ENCODE measurements around the gene CYP4F3. TPM values are rescaled to one million over a fixed set of nuclear protein-coding genes. Genes with fewer than 3 reads are reported as not detected.
A peak's percentile ranks its signal among the peaks of the same experiment; 100 is the strongest.

The CYP4F3 gene
- total and polyA plus RNA-seq, 9 donors, result 0.04 to 0.44 (median 0.15) TPM

GRCh38 chr19:15629003-15629880 is 11.5 kb upstream of the CYP4F3 start:
- H3K9me3 ChIP-seq (replicated peaks; ENCODE audit: control insufficient read depth, low read depth, low read length), result no peaks in the 10 kb centered on the region
- DNase-seq, result peak; percentile 54
- H3K4me3 ChIP-seq (ENCODE audit: low read length), result no peak overlapping the region
- 32% methylated on average over 22 of the region's 25 CpGs for WGBS (ENCODE audit: insufficient coverage)
- H3K27ac ChIP-seq (ENCODE audit: low read length), result no peak overlapping the region
- H3K4me1 ChIP-seq (ENCODE audit: control insufficient read depth, insufficient read depth, low read length), result no peaks in the 10 kb centered on the region
- H3K27me3 ChIP-seq (ENCODE audit: control insufficient read depth, insufficient read depth, low read length), result no peaks in the 10 kb centered on the region
- H3K36me3 ChIP-seq (ENCODE audit: control insufficient read depth, insufficient read depth, low read length), result no peaks in the 10 kb centered on the region

- no peaks in the 10 kb centered on the region for H3K9me3 ChIP-seq (replicated peaks; ENCODE audit: control insufficient read depth, low read depth, low read length)
- no peak overlapping the region for H3K4me3 ChIP-seq (ENCODE audit: low read length)
- H3K27me3 ChIP-seq (ENCODE audit: control insufficient read depth, insufficient read depth, low read length), result no peaks in the 10 kb centered on the region
- no peak overlapping the region for H3K27ac ChIP-seq (ENCODE audit: low read length)
- DNase-seq, result no peak
- no peaks in the 10 kb centered on the region for H3K4me1 ChIP-seq (ENCODE audit: control insufficient read depth, insufficient read depth, low read length)
- WGBS (ENCODE audit: insufficient coverage), result no CpG with 5 or more reads among the region's 9 CpGs
- no peaks in the 10 kb centered on the region for H3K36me3 ChIP-seq (ENCODE audit: control insufficient read depth, insufficient read depth, low read length)
Measured at GRCh38 chr19:15631817-15632216, 8.9 kb upstream of the CYP4F3 start.

DNA sequence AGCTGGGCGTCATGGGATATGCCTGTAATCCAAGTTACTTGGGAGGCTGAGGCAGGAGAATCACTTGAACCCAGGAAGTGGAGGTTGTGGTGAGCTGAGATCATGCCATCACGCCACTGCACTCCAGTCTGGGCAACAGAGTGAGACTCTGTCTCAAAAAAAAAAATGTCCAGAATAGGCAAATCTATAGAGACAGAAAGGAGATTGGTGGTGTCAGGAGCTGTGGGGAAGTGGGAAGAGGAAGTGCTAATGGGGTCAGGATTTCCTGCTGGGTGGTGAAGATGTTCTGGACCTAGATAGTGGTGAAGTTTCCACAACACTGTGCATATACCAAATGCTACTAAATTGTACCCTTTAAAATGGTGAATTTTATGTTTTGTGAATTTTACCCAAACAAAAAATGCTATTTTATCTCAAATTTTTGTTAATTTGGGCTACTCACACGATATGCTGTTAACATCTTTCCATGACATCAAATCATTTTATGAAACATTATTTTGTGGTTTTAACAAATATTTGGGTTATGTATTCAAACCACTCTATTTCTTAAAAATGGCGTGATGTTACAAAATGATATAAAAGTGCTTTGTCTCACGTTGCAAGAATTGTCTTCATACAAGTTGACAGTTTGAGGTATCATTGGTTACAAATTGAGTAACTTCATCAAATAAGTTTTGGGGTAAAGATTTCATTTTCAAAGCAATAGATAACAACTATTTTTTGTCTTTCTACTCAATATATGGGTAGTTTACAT is 7.4 kb upstream of the CYP4F3 start:
- H3K4me1 ChIP-seq (ENCODE audit: control insufficient read depth, insufficient read depth, low read length), result no peaks in the 10 kb centered on the region
- no peak overlapping the region for H3K4me3 ChIP-seq (ENCODE audit: low read length)
- H3K36me3 ChIP-seq (ENCODE audit: control insufficient read depth, insufficient read depth, low read length), result no peaks in the 10 kb centered on the region
- DNase-seq, result peak; percentile 41
- H3K9me3 ChIP-seq (replicated peaks; ENCODE audit: control insufficient read depth, low read depth, low read length), result no peaks in the 10 kb centered on the region
- 25% methylated on average over 2 of the region's 5 CpGs for WGBS (ENCODE audit: insufficient coverage)
- no peak overlapping the region for H3K27ac ChIP-seq (ENCODE audit: low read length)
- H3K27me3 ChIP-seq (ENCODE audit: control insufficient read depth, insufficient read depth, low read length), result no peaks in the 10 kb centered on the region

GRCh38 chr19:15634105-15634504 is 6.6 kb upstream of the CYP4F3 start:
- Histone ChIP-seq H3K4me1 (ENCODE audit: control insufficient read depth, insufficient read depth, low read length) (no peaks in the 10 kb centered on the region), H3K9me3 (replicated peaks; ENCODE audit: control insufficient read depth, low read depth, low read length) (no peaks in the 10 kb centered on the region), H3K27me3 (ENCODE audit: control insufficient read depth, insufficient read depth, low read length) (no peaks in the 10 kb centered on the region), H3K36me3 (ENCODE audit: control insufficient read depth, insufficient read depth, low read length) (no peaks in the 10 kb centered on the region), H3K27ac (ENCODE audit: low read length) (no peak overlapping the region), H3K4me3 (ENCODE audit: low read length) (no peak overlapping the region)
- no CpG with 5 or more reads among the region's 3 CpGs for WGBS (ENCODE audit: insufficient coverage)
- DNase-seq, result no peak

DNA sequence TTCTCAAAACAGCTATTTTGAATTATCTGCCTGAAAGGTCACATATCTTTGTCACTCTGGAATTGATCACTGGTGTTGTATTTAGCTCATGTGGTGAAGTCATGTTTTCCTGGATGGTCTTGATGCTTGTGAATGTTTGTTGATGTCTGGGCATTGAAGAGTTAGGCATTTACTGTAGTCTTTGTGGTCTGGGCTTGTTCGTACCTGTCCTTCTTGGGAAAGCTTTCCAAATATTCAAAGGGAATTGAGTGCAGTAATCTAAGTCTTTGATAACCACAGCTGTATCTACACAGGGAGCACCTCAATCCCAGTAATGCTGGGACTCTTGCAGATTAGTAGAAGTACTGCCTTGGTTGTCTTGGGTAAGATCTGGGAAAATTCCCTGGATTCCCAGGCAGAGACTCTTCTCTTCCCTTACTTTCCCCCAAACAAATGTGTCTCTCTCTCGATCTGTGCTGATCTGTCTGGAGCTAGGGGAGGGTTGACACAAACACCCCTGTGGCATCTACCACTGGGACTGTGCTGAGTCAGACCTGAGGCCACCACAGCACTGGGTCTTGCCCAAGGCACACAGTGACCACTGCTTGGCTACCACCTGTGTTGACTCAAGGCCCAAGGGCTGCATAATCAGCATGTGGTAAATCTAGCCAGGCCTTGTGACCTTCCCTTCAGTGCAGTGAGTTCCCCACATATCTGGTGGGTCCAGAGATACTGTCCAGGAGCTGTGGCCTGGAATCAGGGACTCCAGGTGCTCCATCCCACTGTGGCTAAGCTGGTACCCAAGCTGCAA is 5.5 kb upstream of the CYP4F3 start:
- Histone ChIP-seq H3K27me3 (ENCODE audit: control insufficient read depth, insufficient read depth, low read length) (no peaks in the 10 kb centered on the region), H3K4me1 (ENCODE audit: control insufficient read depth, insufficient read depth, low read length) (no peaks in the 10 kb centered on the region), H3K27ac (ENCODE audit: low read length) (no peak overlapping the region), H3K36me3 (ENCODE audit: control insufficient read depth, insufficient read depth, low read length) (no peaks in the 10 kb centered on the region), H3K4me3 (ENCODE audit: low read length) (no peak overlapping the region), H3K9me3 (replicated peaks; ENCODE audit: control insufficient read depth, low read depth, low read length) (no peaks in the 10 kb centered on the region)
- no peak for DNase-seq
- no CpG with 5 or more reads among the region's 2 CpGs for WGBS (ENCODE audit: insufficient coverage)

- no peaks in the 10 kb centered on the region for H3K36me3 ChIP-seq (ENCODE audit: control insufficient read depth, insufficient read depth, low read length)
- no peaks in the 10 kb centered on the region for H3K9me3 ChIP-seq (replicated peaks; ENCODE audit: control insufficient read depth, low read depth, low read length)
- H3K27ac ChIP-seq (ENCODE audit: low read length), result no peak overlapping the region
- DNase-seq, result no peak
- H3K4me1 ChIP-seq (ENCODE audit: control insufficient read depth, insufficient read depth, low read length), result no peaks in the 10 kb centered on the region
- no peak overlapping the region for H3K4me3 ChIP-seq (ENCODE audit: low read length)
- no peaks in the 10 kb centered on the region for H3K27me3 ChIP-seq (ENCODE audit: control insufficient read depth, insufficient read depth, low read length)
- whole genome bisulfite sequencing (ENCODE audit: insufficient coverage), result 80% methylated on average over 2 of the region's 2 CpGs
Measured at GRCh38 chr19:15636026-15636425, 4.7 kb upstream of the CYP4F3 start.

DNA sequence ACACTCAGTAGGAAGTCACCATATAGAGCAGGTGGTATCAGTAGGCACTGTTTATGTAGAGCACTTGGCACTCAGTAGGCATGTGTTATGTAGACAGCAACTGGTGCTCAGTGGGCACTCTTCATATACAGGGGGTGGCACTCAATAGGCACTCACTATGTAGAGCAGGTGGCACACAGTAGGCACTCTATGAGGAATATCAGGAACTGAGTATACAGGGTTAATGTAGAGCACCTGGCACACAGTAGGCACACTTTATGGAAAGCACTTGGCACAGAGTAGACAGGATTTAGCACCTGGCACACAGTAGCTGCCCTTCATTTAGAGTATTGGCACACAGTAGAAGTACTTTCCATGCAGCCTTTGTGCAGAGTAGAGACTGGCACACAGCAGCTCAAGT is 1.1 kb upstream of the CYP4F3 start:
- Histone ChIP-seq H3K36me3 (ENCODE audit: control insufficient read depth, insufficient read depth, low read length) (no peaks in the 10 kb centered on the region), H3K4me1 (ENCODE audit: control insufficient read depth, insufficient read depth, low read length) (no peaks in the 10 kb centered on the region), H3K4me3 (ENCODE audit: low read length) (no peak overlapping the region), H3K9me3 (replicated peaks; ENCODE audit: control insufficient read depth, low read depth, low read length) (no peaks in the 10 kb centered on the region), H3K27me3 (ENCODE audit: control insufficient read depth, insufficient read depth, low read length) (no peaks in the 10 kb centered on the region), H3K27ac (ENCODE audit: low read length) (no peak overlapping the region)
- no peak for DNase-seq

DNA sequence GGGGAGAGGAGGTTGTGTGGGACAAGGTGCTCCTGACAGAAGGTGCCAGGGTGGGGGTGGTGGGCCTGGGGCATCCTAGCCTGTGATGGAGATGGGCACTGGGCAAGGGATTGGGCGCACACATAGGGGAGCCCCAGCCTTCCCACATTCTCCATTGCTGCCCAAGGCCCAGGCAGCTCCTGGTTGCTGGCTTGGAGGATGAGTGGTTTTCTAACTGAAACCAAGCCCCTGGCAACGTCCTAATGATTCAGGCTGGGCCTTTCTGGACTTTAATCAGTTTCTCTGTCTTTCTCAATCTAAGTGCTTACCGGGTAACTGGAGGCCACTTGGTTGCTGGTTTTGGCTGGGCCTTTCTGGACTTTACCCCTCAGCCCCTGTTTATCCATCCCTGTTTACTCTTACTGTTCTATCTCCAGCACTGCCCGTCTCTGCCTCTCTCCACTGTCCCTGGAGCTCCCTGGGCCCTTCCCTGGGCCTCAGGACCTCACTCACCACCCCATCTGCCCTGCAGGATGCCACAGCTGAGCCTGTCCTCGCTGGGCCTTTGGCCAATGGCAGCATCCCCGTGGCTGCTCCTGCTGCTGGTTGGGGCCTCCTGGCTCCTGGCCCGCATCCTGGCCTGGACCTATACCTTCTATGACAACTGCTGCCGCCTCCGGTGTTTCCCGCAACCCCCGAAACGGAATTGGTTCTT is 354 bp downstream of the CYP4F3 start:
- Histone ChIP-seq H3K4me3 (ENCODE audit: low read length) (no peak overlapping the region), H3K27ac (ENCODE audit: low read length) (no peak overlapping the region), H3K4me1 (ENCODE audit: control insufficient read depth, insufficient read depth, low read length) (no peaks in the 10 kb centered on the region), H3K36me3 (ENCODE audit: control insufficient read depth, insufficient read depth, low read length) (no peaks in the 10 kb centered on the region), H3K27me3 (ENCODE audit: control insufficient read depth, insufficient read depth, low read length) (no peaks in the 10 kb centered on the region), H3K9me3 (replicated peaks; ENCODE audit: control insufficient read depth, low read depth, low read length) (no peaks in the 10 kb centered on the region)
- WGBS (ENCODE audit: insufficient coverage), result 24% methylated on average over 5 of the region's 12 CpGs
- no peak for DNase-seq

DNA sequence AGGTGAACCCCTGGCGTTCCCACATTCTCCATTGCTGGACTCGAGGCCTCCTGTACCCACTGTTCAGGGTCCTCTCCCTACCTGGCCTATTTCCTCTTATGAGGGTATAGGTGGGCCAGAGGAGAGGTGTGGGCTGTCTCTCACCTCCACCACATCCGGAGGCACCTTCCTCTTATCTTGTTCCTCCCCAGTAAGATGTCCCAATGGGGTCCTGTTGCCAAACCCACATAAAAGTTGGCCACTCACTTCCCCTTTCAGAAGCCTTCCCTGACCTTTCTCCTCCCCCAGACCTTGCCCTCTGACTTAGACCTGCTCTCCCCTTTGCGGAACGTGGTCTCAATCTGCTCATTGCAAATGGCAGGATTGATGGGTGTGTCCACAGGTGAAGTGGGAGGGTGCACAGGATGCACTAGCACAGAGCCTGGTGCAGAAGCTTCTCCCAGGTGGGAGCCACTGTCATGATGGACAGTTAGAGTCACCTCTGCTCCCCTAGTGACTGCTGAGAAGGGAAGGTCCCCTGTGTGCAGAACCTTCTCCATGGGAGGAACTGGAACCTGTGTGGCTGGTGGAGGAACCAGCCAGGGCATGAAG is 1.3 kb downstream of the CYP4F3 start:
- no peaks in the 10 kb centered on the region for H3K4me1 ChIP-seq (ENCODE audit: control insufficient read depth, insufficient read depth, low read length)
- no peak overlapping the region for H3K27ac ChIP-seq (ENCODE audit: low read length)
- H3K27me3 ChIP-seq (ENCODE audit: control insufficient read depth, insufficient read depth, low read length), result no peaks in the 10 kb centered on the region
- WGBS (ENCODE audit: insufficient coverage), result 60% methylated on average over 1 of the region's 5 CpGs
- no peaks in the 10 kb centered on the region for H3K9me3 ChIP-seq (replicated peaks; ENCODE audit: control insufficient read depth, low read depth, low read length)
- H3K4me3 ChIP-seq (ENCODE audit: low read length), result no peak overlapping the region
- no peak for DNase-seq
- no peaks in the 10 kb centered on the region for H3K36me3 ChIP-seq (ENCODE audit: control insufficient read depth, insufficient read depth, low read length)
